ENCODE measurements around the gene MAFF.
A peak's percentile ranks its signal among the peaks of the same experiment; 100 is the strongest.

Gene MAFF

DNA sequence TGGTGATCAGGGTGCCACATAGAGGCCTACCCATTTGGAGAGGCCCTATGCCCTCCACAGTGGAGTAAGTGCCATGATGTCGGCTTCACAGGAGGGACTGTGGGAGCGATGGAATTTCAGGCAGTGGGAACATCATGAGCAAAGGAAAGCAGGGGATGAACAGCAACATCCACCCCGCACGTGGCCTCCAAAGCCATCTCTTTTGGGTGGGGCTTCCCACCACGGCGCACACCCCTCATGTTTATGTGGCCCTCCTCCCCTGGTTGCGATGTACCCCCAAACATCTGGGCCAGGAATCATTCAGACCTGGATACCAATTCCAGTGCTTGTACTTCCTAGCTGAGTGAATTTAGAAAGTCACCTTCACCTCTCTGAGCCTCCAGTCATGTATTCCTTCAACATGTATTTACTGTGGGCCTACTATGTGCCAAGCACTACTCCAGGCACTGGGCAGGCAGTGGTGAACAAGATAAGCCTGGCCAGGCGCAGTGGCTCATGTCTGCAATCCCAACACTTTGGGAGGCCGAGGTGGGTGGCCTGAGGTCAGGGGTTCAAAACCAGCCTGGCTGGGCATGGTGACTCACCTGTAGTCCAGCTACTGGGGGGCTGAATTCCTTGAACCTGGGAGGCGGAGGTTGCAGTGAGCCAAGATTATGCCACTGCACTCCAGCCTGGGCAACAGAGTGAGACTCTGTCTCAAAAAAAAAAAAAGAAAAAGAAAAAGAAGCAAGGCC lies 1.8 kb upstream of the MAFF start:
- no peak for DNase-seq (ENCODE audit: low read depth in 1 of 2, low spot score in 1 of 2)
- Histone ChIP-seq H3K27ac (replicated peaks) (no peak overlapping the region), H3K4me3 (replicated peaks; ENCODE audit: insufficient read depth, low read length) (no peak overlapping the region), H3K27me3 (ENCODE audit: insufficient read depth, poor library complexity, severe bottlenecking) (no peaks in the 10 kb centered on the region)
- no peak for TF ChIP-seq GABPA (IDR thresholded peaks at IDR 0.05; ENCODE audit: low read depth)
- TF ChIP-seq, protein P1, sequence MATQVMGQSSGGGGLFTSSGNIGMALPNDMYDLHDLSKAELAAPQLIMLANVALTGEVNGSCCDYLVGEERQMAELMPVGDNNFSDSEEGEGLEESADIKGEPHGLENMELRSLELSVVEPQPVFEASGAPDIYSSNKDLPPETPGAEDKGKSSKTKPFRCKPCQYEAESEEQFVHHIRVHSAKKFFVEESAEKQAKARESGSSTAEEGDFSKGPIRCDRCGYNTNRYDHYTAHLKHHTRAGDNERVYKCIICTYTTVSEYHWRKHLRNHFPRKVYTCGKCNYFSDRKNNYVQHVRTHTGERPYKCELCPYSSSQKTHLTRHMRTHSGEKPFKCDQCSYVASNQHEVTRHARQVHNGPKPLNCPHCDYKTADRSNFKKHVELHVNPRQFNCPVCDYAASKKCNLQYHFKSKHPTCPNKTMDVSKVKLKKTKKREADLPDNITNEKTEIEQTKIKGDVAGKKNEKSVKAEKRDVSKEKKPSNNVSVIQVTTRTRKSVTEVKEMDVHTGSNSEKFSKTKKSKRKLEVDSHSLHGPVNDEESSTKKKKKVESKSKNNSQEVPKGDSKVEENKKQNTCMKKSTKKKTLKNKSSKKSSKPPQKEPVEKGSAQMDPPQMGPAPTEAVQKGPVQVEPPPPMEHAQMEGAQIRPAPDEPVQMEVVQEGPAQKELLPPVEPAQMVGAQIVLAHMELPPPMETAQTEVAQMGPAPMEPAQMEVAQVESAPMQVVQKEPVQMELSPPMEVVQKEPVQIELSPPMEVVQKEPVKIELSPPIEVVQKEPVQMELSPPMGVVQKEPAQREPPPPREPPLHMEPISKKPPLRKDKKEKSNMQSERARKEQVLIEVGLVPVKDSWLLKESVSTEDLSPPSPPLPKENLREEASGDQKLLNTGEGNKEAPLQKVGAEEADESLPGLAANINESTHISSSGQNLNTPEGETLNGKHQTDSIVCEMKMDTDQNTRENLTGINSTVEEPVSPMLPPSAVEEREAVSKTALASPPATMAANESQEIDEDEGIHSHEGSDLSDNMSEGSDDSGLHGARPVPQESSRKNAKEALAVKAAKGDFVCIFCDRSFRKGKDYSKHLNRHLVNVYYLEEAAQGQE (IDR thresholded peaks at IDR 0.05; ENCODE audit: insufficient replicate concordance, low read depth) = no peak
- no peak for TF ChIP-seq POLR2AphosphoS5 (IDR thresholded peaks at IDR 0.05; ENCODE audit: low read depth)
- TF ChIP-seq SPI1 (IDR thresholded peaks at IDR 0.05; ENCODE audit: borderline replicate concordance, low read depth) = no peak
- TF ChIP-seq, protein P2, sequence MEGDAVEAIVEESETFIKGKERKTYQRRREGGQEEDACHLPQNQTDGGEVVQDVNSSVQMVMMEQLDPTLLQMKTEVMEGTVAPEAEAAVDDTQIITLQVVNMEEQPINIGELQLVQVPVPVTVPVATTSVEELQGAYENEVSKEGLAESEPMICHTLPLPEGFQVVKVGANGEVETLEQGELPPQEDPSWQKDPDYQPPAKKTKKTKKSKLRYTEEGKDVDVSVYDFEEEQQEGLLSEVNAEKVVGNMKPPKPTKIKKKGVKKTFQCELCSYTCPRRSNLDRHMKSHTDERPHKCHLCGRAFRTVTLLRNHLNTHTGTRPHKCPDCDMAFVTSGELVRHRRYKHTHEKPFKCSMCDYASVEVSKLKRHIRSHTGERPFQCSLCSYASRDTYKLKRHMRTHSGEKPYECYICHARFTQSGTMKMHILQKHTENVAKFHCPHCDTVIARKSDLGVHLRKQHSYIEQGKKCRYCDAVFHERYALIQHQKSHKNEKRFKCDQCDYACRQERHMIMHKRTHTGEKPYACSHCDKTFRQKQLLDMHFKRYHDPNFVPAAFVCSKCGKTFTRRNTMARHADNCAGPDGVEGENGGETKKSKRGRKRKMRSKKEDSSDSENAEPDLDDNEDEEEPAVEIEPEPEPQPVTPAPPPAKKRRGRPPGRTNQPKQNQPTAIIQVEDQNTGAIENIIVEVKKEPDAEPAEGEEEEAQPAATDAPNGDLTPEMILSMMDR (IDR thresholded peaks at IDR 0.05; ENCODE audit: insufficient read depth, low read length) = no peak

DNA sequence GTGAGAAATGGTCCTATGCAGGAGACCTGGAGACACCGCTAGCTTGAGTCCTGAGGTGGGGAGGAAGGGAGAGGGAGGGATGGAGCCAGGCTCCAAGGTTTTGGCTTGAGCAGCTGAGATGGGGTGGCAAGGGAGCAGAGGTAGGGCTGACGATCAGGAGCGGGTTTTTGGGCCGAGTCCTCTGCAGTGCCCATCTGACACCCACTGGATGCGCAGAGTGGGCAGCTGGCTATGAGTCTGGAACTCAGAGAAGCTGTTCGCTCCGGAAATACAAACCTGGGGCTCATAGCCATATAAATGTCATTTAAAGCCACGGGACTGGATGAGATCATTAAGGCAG lies 453 bp upstream of the MAFF start:
- peak overlapping the region; percentile 74; the same call in 1 of the 2 replicates for H3K4me3 ChIP-seq (replicated peaks; ENCODE audit: insufficient read depth, low read length)
- no peak overlapping the region for H3K27ac ChIP-seq (replicated peaks)
- TF ChIP-seq, protein P2 (IDR thresholded peaks at IDR 0.05; ENCODE audit: insufficient read depth, low read length) = no peak
- H3K27me3 ChIP-seq (ENCODE audit: insufficient read depth, poor library complexity, severe bottlenecking) = no peaks in the 10 kb centered on the region
- DNase-seq (ENCODE audit: low read depth in 1 of 2, low spot score in 1 of 2) = no peak

DNA sequence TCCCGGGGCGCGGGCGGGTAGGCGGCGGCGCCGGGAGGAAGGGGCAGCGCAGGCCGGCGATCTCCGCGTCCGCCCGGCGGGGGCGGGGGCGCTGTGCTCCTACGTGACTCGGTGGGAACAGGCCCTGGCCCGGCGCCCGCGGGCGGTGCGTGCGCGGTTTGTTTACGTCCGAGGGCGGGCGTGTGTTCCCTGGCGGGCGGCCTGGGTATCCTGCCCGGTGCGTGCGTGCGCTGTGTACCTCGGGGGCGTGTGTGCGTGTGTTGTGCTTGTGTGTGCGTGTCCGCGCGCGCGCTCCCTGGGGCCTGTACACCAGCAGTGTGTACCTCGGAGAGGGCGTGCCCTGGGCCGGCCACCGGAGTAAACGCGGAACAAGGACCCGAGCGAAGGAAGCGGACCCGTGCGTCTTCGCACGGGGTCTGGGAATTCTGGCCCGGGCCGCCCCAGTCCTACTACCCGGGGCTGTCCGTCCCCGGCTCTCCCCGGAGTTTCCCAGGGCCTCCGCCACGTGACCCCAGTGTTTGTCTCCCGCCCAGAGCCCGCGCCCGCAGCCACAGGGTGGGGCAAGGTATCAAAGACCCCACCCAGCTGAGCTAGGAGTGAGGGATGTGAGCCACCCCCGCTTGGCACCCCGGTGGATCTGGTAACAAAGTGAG lies 769 bp downstream of the MAFF start:
- peak; percentile 35 to 65 for DNase-seq (ENCODE audit: low read depth in 1 of 2, low spot score in 1 of 2)
- Histone ChIP-seq H3K4me3 (replicated peaks; ENCODE audit: insufficient read depth, low read length) (peak overlapping the region; percentile 74), H3K27ac (replicated peaks) (no peak overlapping the region), H3K27me3 (ENCODE audit: insufficient read depth, poor library complexity, severe bottlenecking) (no peaks in the 10 kb centered on the region)
- TF ChIP-seq POLR2AphosphoS5 (IDR thresholded peaks at IDR 0.05; ENCODE audit: low read depth) (no peak; the same call in 1 of the 2 replicates), GABPA (IDR thresholded peaks at IDR 0.05; ENCODE audit: low read depth) (no peak), SPI1 (IDR thresholded peaks at IDR 0.05; ENCODE audit: borderline replicate concordance, low read depth) (no peak)
- TF ChIP-seq, protein P2 (IDR thresholded peaks at IDR 0.05; ENCODE audit: insufficient read depth, low read length) = no peak
- TF ChIP-seq, protein P1 (IDR thresholded peaks at IDR 0.05; ENCODE audit: insufficient replicate concordance, low read depth) = no peak
